Measurements from ENCODE around the gene CAVIN3.

CAVIN3 gene

DNA sequence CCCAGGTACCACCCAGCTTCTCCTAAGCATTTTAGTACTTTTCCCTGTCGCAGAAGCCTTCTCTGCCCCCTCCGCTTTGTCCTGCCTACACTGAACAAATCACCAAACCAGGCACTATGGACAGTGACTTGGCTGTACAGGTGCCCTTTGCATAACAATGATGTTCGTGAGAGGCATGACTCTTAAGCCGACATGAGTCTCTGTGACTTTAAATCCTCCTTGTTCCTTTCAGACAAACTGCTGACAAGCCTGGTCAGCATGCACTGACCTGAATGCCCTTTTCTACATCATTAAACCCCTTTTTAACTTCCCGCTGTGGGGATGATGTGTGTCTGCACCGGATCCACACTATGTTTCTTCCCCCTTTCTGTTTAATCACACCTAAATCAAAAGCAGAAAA is 16.6 kb downstream of the CAVIN3 start:
- H3K4me3 ChIP-seq (ENCODE audit: control insufficient read depth, low read depth, low read length): no peak overlapping the region
- TF ChIP-seq, protein P1, sequence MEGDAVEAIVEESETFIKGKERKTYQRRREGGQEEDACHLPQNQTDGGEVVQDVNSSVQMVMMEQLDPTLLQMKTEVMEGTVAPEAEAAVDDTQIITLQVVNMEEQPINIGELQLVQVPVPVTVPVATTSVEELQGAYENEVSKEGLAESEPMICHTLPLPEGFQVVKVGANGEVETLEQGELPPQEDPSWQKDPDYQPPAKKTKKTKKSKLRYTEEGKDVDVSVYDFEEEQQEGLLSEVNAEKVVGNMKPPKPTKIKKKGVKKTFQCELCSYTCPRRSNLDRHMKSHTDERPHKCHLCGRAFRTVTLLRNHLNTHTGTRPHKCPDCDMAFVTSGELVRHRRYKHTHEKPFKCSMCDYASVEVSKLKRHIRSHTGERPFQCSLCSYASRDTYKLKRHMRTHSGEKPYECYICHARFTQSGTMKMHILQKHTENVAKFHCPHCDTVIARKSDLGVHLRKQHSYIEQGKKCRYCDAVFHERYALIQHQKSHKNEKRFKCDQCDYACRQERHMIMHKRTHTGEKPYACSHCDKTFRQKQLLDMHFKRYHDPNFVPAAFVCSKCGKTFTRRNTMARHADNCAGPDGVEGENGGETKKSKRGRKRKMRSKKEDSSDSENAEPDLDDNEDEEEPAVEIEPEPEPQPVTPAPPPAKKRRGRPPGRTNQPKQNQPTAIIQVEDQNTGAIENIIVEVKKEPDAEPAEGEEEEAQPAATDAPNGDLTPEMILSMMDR (IDR thresholded peaks at IDR 0.05; ENCODE audit: control insufficient read depth, insufficient read depth, low read depth, low read length, missing control alignments): no peak
- no peak for DNase-seq (ENCODE audit: low read depth)

DNA sequence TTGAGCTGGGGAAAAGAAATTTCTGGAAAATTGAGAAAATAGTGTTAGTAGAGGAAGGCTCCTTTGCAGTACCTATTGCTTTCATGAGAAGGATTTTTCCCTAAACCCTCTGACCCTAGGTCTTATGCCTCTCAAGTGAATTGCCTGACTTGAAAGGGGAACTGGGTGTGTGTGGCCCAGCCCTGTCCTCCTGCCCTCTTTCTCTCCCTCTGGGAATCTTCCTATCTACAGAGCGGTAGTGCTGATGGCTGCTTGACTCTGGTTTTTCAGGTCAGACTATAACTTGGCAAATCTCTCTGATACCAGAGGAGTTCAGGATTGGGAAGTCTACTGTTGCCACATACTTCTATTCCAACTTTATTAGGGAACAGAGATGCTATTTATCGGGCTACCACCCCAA is 19.2 kb downstream of the CAVIN3 start:
- H3K4me3 ChIP-seq (ENCODE audit: control insufficient read depth, low read depth, low read length): no peak overlapping the region
- TF ChIP-seq, protein P1 (IDR thresholded peaks at IDR 0.05; ENCODE audit: control insufficient read depth, insufficient read depth, low read depth, low read length, missing control alignments): no peak
- DNase-seq (ENCODE audit: low read depth): no peak

- TF ChIP-seq, protein P1 (IDR thresholded peaks at IDR 0.05; ENCODE audit: control insufficient read depth, insufficient read depth, low read depth, low read length, missing control alignments): no peak
- no peak overlapping the region for H3K4me3 ChIP-seq (ENCODE audit: control insufficient read depth, low read depth, low read length)
- DNase-seq (ENCODE audit: low read depth): no peak
These were observed 20.0 kb downstream of the CAVIN3 start for GRCh38 chr11:6300325-6300724.

- TF ChIP-seq, protein P1 (IDR thresholded peaks at IDR 0.05; ENCODE audit: control insufficient read depth, insufficient read depth, low read depth, low read length, missing control alignments): peak; percentile 73
- no peak for DNase-seq (ENCODE audit: low read depth)
- no peak overlapping the region for H3K4me3 ChIP-seq (ENCODE audit: control insufficient read depth, low read depth, low read length)
These were observed 21.7 kb downstream of the CAVIN3 start for GRCh38 chr11:6298605-6299004.

GRCh38 chr11:6297831-6298230 is 22.5 kb downstream of the CAVIN3 start:
- TF ChIP-seq, protein P1 (IDR thresholded peaks at IDR 0.05; ENCODE audit: control insufficient read depth, insufficient read depth, low read depth, low read length, missing control alignments): peak; percentile 48
- no peak overlapping the region for H3K4me3 ChIP-seq (ENCODE audit: control insufficient read depth, low read depth, low read length)
- no peak for DNase-seq (ENCODE audit: low read depth)

GRCh38 chr11:6285019-6285418 is 35.3 kb downstream of the CAVIN3 start:
- TF ChIP-seq, protein P1 (IDR thresholded peaks at IDR 0.05; ENCODE audit: control insufficient read depth, insufficient read depth, low read depth, low read length, missing control alignments): no peak
- no peak for DNase-seq (ENCODE audit: low read depth)
- H3K4me3 ChIP-seq (ENCODE audit: control insufficient read depth, low read depth, low read length): no peak overlapping the region

GRCh38 chr11:6284250-6284649 is 36.1 kb downstream of the CAVIN3 start:
- TF ChIP-seq, protein P1 (IDR thresholded peaks at IDR 0.05; ENCODE audit: control insufficient read depth, insufficient read depth, low read depth, low read length, missing control alignments): no peak
- H3K4me3 ChIP-seq (ENCODE audit: control insufficient read depth, low read depth, low read length): no peak overlapping the region
- no peak for DNase-seq (ENCODE audit: low read depth)
